NCI-H446 (cell line): ENCODE measurements around the gene TRIP13.
"Not testable (repeated sequence)": the region's sequence is repeated elsewhere in the genome, so short reads cannot be mapped to it uniquely, and the experiment has no call there.

Source experiments
- DNase-seq, 2 experiments: peaks; one replicate each; lab custom pipeline; 2025; lab: John Stamatoyannopoulos, UW

Gene TRIP13

GRCh38 chr5:937151-937924 lies 44.7 kb downstream of the TRIP13 start:
- DNase-seq = no peak

GRCh38 chr5:939368-939767 lies 46.7 kb downstream of the TRIP13 start:
- DNase-seq = no peak

- not testable (repeated sequence) for DNase-seq
Measured at GRCh38 chr5:940741-941140, 48.1 kb downstream of the TRIP13 start.

GRCh38 chr5:943201-943917 lies 50.7 kb downstream of the TRIP13 start:
- DNase-seq = peak in 1 of 2 experiments; percentile 29

GRCh38 chr5:943918-944620 lies 51.4 kb downstream of the TRIP13 start:
- no peak for DNase-seq

GRCh38 chr5:944621-944927 lies 51.9 kb downstream of the TRIP13 start:
- DNase-seq = no peak

- no peak for DNase-seq
Measured at GRCh38 chr5:944992-945685, 52.5 kb downstream of the TRIP13 start.

- DNase-seq = peak in 1 of 2 experiments; percentile 25
Measured at GRCh38 chr5:945691-946551, 53.2 kb downstream of the TRIP13 start.

- DNase-seq = no peak
Measured at GRCh38 chr5:946720-947625, 54.3 kb downstream of the TRIP13 start.

- no peak for DNase-seq
Measured at GRCh38 chr5:947626-948471, 55.2 kb downstream of the TRIP13 start.

- DNase-seq = no peak
Measured at GRCh38 chr5:948472-949274, 56.0 kb downstream of the TRIP13 start.

GRCh38 chr5:949275-949543 lies 56.5 kb downstream of the TRIP13 start:
- DNase-seq = no peak

GRCh38 chr5:949815-950560 lies 57.3 kb downstream of the TRIP13 start:
- DNase-seq = no peak

GRCh38 chr5:951940-952596 lies 59.4 kb downstream of the TRIP13 start:
- DNase-seq = no peak

- no peak for DNase-seq
Measured at GRCh38 chr5:952597-953271, 60.0 kb downstream of the TRIP13 start.

GRCh38 chr5:953535-954449 lies 61.1 kb downstream of the TRIP13 start:
- DNase-seq = no peak
